HG03196 (cell line): Measurements from ENCODE around the gene ZNF521.

Experiments
- ATAC-seq: cut with Tn5 transposase; IDR thresholded peaks from one replicate; pipeline ENCODE4 v1.9.1; 2021; ENCODE audit not compliant: unreplicated experiment

Gene ZNF521

DNA sequence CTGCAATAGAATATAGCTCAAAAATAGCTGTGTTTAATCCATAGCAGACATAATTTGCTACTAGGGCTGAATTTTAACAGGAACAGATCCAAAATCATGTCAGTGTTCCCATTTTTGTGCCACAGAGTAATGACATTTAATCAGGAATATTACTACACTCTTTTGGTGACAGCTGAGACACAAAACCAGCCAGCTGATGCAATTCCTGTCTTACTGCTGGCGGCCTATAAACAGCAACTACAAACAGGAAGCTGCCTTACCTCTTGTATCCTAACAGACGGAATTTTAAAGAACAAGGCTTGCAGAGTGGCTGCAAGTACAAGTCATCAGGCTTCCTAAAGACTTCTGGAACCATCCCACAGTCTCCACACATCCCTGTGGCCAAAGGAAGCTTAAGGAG, 218.1 kb downstream of the ZNF521 start:
- no peak for ATAC-seq

- ATAC-seq, result no peak
These were observed 219.0 kb downstream of the ZNF521 start for GRCh38 chr18:25132786-25133496.

DNA sequence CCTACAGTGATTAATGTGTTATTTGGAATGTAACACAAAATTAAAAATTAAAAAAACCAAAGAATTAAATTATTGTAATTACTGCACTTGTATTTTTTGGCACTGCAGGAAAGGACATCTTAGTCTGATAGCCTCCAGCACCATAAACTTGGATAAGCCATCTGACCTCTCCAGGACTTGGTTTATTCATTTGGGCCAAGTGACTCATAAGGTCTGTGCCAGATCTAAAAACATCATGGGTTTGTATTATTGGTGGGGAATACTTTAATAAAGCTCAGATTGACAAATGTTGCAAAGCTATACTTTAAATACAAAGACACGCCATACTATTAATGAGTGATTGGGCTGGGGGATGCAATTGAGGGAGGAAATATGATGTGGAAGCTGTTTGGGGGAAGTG, 225.2 kb downstream of the ZNF521 start:
- no peak for ATAC-seq

GRCh38 chr18:25125680-25126079, 226.3 kb downstream of the ZNF521 start:
- ATAC-seq, result no peak

DNA sequence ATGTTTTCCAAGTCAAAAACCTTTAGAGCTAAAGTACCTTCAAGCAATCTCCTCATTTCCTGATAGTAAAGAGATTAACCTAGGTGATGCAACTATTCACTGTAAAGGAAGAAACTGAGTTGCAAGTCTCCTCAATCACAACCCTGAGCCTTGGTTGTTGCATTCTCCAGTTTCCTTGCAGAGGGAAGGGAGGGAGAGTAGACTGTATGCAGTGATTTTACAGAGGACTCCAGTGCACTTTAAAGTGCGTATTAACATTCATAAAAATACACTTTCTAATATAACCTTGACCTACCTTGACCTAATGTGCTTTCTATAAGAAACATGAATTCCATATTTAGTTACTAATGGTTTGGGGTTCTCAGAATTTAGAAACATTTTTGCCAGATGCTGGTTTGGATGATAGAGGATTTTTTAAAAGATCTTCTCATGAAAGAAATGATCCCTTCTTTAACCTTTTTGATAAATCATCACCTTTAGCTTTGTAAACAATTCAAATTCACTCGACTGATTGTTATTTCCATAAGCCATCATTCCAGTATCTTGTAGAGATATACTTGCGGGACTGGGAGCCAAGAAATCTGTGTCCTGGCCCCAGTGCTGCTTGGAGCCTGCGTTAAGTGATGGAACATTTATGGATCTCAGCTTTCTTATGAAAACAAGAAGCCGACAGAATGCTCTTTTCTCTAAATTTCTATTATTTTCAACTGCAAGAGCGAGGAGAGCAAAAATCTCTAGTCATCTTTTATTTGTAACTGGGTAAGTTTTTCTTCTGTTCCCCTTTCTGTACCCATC, 228.3 kb downstream of the ZNF521 start:
- no peak for ATAC-seq

DNA sequence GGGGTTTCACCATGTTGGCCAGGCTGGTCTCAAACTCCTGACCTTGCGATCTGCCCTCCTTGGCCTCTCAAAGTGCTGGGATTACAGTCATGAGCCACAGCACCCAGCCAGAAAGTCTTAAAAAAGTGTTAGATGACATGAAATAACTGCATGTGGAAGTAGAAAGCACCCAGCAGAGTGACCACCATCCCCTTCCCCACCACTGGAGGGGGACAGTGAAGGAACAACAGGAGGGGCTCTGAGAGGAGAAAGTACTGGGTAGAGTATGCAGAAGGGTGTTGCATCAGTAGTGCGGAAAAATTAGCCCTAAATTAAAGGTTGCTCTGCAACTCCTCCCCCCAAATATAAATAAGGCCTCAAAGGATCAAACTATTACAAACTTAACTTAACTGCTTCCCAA, 230.5 kb downstream of the ZNF521 start:
- ATAC-seq, result no peak

- ATAC-seq, result no peak
These were observed 238.4 kb downstream of the ZNF521 start for GRCh38 chr18:25113566-25113965.

- ATAC-seq, result no peak
These were observed 239.0 kb downstream of the ZNF521 start for GRCh38 chr18:25112821-25113434.

DNA sequence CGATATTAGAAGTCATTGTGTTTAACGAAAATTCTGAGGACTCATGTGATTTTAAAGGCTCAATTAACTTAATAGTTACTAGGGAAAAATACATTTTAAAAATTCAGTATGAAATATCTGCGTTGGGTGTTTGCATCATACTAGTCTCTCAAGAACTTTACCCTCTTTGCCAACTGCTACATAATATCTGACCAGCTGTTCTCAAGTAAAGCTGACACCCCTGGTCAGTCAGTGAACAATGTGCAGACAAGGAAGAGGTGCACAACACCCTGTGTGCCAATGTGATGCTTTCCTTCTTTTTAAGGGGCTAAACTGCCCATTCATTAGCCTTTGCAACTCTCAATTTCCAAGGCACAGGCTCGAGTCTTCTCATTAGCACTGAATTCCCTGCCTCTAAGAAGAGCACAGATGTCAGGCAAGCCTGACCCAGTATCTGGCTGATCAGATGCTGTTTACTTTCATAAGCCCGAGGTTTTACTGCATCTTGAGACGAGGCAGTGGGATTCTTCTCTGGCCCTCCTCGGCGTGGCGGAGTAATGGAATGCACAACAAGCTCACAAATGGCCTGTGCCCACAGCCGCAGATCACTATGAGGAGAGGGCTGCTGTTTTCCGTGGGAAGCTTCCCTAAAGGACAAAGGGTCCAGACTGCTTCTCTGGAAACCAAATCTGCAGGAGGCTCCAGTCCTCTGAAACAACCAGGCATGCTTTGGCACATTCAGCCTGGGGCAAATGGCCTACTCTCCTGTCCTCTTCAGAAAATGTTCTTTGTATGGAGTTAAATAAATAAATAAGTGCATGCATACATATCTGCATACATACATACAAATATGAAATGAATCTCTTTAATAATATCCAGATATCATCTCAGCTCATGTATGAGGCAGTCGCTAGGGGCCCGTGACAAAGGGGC, 240.3 kb downstream of the ZNF521 start:
- ATAC-seq, result no peak

DNA sequence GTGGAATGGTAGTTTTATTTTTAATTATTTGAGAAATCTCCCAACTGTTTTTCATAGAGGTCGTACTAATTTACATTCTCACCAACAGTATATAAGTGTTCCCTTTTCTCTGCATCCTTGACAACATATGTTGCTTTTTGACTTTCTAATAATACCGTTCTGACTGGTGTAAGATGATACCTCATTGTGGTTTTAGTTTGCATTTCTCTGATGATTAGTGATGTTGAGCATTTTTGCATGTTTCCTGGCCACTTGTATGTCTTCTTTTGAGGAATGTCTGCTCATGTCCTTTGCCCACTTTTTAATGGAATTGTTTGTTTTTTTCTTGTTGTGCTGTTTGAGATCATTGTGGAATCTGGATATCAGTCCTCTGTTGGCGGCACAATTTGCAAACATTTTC, 242.5 kb downstream of the ZNF521 start:
- no peak for ATAC-seq

DNA sequence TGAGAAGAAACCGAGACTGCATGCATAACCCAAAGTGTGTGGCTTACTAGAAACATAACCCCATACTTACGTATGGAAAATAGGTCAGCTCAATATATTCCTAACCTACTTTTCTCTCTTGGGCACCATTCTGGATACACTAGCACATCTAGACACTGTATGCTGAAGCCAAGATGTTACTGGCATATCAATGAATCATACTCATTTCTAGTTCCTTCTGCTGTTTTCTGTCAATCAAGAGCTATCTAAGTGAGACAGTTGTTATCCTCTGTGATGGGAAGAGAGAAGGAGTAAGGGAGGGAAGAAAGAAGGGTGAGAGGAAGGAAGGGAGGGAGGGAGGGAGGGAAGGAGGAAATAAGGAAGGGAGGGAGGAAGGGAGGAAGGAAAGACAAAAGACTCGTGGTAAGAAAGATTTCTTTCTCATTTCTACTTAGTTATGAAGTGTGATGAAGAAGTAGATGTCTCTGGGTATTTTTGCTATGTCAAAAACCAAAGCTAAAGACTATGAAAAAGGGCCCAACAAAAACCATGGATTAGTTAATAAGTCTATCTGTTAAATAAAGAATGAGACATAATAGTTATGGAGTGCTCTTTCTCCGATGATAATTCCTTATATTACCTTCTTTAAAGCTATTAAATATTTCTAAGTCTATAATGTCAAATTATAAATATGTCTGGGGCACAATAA, 248.4 kb downstream of the ZNF521 start:
- ATAC-seq, result no peak

DNA sequence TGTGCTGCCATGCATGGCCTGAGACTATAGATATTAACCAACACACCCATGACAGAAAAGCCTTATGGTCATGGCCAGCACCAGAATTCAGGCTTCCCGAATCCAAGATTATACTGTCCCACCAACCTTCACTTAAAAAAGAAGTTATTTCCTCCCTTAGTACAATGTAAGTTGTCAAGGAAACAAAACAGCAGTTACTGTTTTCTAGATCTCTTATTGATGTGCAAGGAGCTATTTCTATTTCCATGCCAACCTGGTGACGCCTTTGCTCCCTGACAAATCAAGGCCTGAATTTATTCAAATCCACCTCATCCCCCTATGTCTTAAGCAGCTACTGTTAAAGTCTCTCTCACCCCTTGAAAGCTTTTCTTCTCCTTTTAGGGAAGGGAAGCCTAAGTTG, 249.3 kb downstream of the ZNF521 start:
- no peak for ATAC-seq

DNA sequence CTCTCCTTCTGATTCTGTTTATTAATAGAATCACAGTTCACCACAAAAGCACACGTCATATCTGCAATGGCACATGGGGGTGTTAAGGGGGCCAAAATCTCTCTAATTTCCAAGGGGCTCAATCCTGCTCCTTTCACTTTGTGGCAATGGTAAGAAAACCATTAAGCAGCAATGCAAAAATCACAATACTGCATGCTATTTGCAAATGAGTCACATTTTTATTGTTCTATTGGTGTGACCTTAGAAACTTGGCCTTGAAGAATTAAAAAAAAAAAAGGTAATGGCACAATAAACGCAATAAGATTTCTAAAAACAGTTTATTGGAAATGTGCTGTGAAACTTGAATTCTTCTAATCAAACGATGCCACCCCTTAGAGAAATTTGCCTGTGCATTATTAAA, 251.5 kb downstream of the ZNF521 start:
- no peak for ATAC-seq

DNA sequence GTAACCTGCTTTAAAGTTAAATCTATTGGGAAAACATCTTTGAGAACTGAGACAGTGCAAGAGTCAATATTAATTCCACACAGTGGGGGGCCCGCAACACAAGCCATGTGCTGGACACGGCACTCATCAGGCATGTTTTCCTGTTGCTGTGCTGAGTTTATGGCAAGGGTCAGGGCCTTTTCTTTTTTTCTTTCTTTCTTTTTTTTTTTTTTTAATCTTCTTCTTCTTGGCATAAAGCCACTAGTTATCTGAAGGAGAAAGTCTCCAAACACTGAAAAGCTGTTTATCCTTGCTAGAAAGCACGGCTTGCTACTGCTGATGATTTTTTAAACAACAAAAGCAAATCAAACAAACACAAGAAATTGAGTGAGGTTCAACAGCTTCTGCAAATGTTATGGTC, 252.1 kb downstream of the ZNF521 start:
- no peak for ATAC-seq

DNA sequence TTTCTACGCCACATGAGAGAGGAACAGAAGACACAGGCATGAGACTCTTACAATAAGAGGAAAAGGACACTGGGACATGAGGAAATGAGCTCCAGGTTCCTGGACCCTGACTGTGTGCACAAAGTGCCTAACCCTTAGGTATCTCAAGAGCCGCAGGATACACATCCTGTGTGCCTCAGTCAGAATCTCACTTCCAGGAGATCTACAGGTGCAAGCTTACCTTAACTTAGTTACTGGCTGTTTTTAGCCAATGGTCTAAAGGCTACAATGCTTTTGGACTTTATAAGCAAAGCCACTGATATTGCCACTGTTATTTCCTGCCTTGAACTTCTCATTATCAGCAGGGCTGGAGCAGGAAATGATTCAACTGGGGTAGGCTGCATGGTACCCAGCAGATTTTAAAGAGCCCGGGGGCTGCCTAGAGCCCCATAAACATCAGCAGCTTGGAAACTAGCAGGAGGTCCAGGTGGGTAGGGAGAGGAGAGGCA, 254.4 kb downstream of the ZNF521 start:
- no peak for ATAC-seq

DNA sequence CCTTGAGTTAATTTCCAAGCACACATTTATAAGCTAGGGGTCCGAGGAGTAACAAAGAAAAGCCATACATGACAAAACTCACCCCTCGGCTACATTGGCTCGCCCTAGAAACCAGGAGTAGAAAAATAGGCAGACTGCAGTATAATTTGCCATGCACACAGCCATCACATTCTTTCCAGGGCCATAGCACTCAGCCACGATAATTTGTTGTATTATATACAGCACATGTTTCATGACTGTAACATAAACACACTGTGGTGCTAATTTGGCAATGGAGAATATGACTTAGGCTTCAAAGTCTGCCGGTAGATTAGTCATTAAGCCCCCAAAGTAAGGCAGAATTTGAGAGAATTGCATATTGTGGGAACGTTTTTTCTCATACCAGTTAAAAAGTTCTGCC, 254.9 kb downstream of the ZNF521 start:
- ATAC-seq, result no peak

GRCh38 chr18:25093141-25093540, 258.8 kb downstream of the ZNF521 start:
- no peak for ATAC-seq

GRCh38 chr18:25089470-25089869, 262.5 kb downstream of the ZNF521 start:
- ATAC-seq, result no peak

DNA sequence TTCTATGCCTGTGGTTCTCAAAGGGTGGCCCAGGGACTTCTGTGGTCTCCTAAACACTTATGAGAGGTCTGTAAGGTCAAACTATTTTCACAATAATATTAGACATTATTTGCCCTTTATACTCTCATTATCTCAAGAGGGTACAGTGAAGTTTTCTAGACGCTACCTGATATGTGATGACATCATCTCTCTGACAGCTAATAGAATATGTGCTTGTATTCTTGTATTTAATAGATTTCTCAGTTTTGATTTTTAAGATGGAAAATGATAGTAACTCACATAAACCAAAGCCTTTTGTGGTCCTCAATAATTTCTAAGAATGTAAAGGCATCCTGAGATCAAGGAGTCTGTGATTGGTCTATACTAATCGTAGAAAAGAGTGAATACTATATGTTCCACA, 265.1 kb downstream of the ZNF521 start:
- ATAC-seq, result no peak

- no peak for ATAC-seq
These were observed 271.0 kb downstream of the ZNF521 start for GRCh38 chr18:25081001-25081400.
